HG03095 (cell line): Measurements from ENCODE around the gene TFB1M.
"Not testable (repeated sequence)": the region's sequence is repeated elsewhere in the genome, so short reads cannot be mapped to it uniquely, and the experiment has no call there.

Experiments used
- ATAC-seq: cut with Tn5 transposase; IDR thresholded peaks from one replicate; pipeline ENCODE4 v1.9.1; 2021; ENCODE audit warnings: moderate library complexity; ENCODE audit not compliant: unreplicated experiment

Gene TFB1M

GRCh38 chr6:155330133-155330734 is 15.9 kb upstream of the TFB1M start:
- ATAC-seq, result no peak

GRCh38 chr6:155329460-155330132 is 15.3 kb upstream of the TFB1M start:
- no peak for ATAC-seq

GRCh38 chr6:155328539-155329459 is 14.5 kb upstream of the TFB1M start:
- no peak for ATAC-seq

- ATAC-seq, result no peak
These were observed 13.8 kb upstream of the TFB1M start for GRCh38 chr6:155328074-155328538.

GRCh38 chr6:155327326-155328073 is 13.2 kb upstream of the TFB1M start:
- ATAC-seq, result peak; percentile 54

- ATAC-seq, result no peak
These were observed 11.6 kb upstream of the TFB1M start for GRCh38 chr6:155325700-155326516.

GRCh38 chr6:155324993-155325392 is 10.7 kb upstream of the TFB1M start:
- ATAC-seq, result no peak

- ATAC-seq, result no peak
These were observed 9.9 kb upstream of the TFB1M start for GRCh38 chr6:155324172-155324571.

- ATAC-seq, result no peak
These were observed 5.6 kb upstream of the TFB1M start for GRCh38 chr6:155319902-155320301.

GRCh38 chr6:155317186-155317585 is 2.9 kb upstream of the TFB1M start:
- ATAC-seq, result no peak

- no peak for ATAC-seq
These were observed 2.1 kb upstream of the TFB1M start for GRCh38 chr6:155316419-155316818.

- ATAC-seq, result no peak
These were observed 1.2 kb upstream of the TFB1M start for GRCh38 chr6:155315516-155315871.

GRCh38 chr6:155314773-155315515 is 660 bp upstream of the TFB1M start:
- peak; percentile 50 for ATAC-seq

- ATAC-seq, result peak; percentile 6
These were observed 637 bp downstream of the TFB1M start for GRCh38 chr6:155313602-155314091.

GRCh38 chr6:155312950-155313349 is 1.3 kb downstream of the TFB1M start:
- not testable (repeated sequence) for ATAC-seq

GRCh38 chr6:155311583-155311982 is 2.7 kb downstream of the TFB1M start:
- no peak for ATAC-seq

- ATAC-seq, result no peak
These were observed 3.2 kb downstream of the TFB1M start for GRCh38 chr6:155311086-155311485.

GRCh38 chr6:155310596-155310995 is 3.7 kb downstream of the TFB1M start:
- no peak for ATAC-seq

GRCh38 chr6:155309150-155309549 is 5.1 kb downstream of the TFB1M start:
- ATAC-seq, result no peak
